Mucosa of descending colon (tissue), 3 donors: ENCODE data around the gene DPH2. TPM values are rescaled to one million over a fixed set of nuclear protein-coding genes. Genes with fewer than 3 reads are reported as not detected.

Source experiments
- ATAC-seq: fragments of 200-7000 bp; cut with Tn5 transposase; one replicate; pipeline ENCODE4 v1.9.1; 2020; ENCODE audit warnings: mild to moderate bottlenecking, moderate library complexity
- DNase-seq, 3 donors: peaks; one replicate each; pipeline ENCODE4 v3.0.0-alpha.2; 2020
- H3K36me3 ChIP-seq: fragments of 200-600 bp; one replicate; pipeline ENCODE4 v1.8.0; 2021; ENCODE audit warnings: low read depth, mild to moderate bottlenecking
- H3K4me1 ChIP-seq: fragments of 200-600 bp; one replicate; pipeline ENCODE4 v1.8.0; 2021; ENCODE audit warnings: low read depth, mild to moderate bottlenecking
- H3K4me3 ChIP-seq: fragments of 200-600 bp; one replicate; pipeline ENCODE4 v1.8.0; 2021; ENCODE audit warnings: mild to moderate bottlenecking
- H3K9me3 ChIP-seq: fragments of 200-600 bp; one replicate; pipeline ENCODE4 v1.8.0; 2021; ENCODE audit warnings: mild to moderate bottlenecking
- CTCF ChIP-seq: fragments of 200-600 bp; IDR thresholded peaks from one replicate; pipeline ENCODE4 v1.8.0; 2022; ENCODE audit warnings: antibody characterized with exemption, mild to moderate bottlenecking
- intact Hi-C, 2 donors: fragments of 100-400 bp; cut with DNase I in 1 of 2; cut with micrococcal nuclease in 1 of 2; formaldehyde crosslinking; loops; one replicate each; pipeline versions ENCODE4 v1.11.0 to v1.11.1; 2022; cut with DNase I, micrococcal nuclease
- total RNA-seq, 3 donors: library from RNA; stranded (reverse); fragmentation: NEBNext Ultra II Directional in 2 of 3; extraction: Animal tissue kit (Norgen Biotek cat#: 25700) in 2 of 3; gene quantifications; one replicate each; pipeline versions ENCODE4 v1.2.1 to v1.2.4, GENCODE V29; 2021 to 2023
- donor health status: DM: no; HTN: no; CAD: no; lungs with moderate emphysema.
- donor health status: DM: no; HTN: no; CAD: no.
- donor health status: DM: no; HTN: yes; CAD: no.

The DPH2 gene
- total RNA-seq, 3 donors from 2014 or later: 16.5 to 23.3 (median 17.9) TPM

GRCh38 chr1:44013949-44014348 lies 44.1 kb downstream of the DPH2 start:
- Histone ChIP-seq H3K36me3 (no peaks in the 10 kb centered on the region), H3K4me1 (peaks cover 32% of the 10 kb centered on the region), H3K4me3 (no peak overlapping the region), H3K9me3 (no peaks in the 10 kb centered on the region)
- DNase-seq: peak in 1 of 3 donors; percentile 47
- intact Hi-C loops: no loop called here
- ATAC-seq: no peak
- TF ChIP-seq CTCF: no peak

GRCh38 chr1:44014365-44015104 lies 44.7 kb downstream of the DPH2 start:
- Histone ChIP-seq H3K4me1 (peaks cover 32% of the 10 kb centered on the region), H3K36me3 (no peaks in the 10 kb centered on the region), H3K9me3 (no peaks in the 10 kb centered on the region), H3K4me3 (no peak overlapping the region)
- DNase-seq: peak in 1 of 3 donors; percentile 63
- TF ChIP-seq CTCF: no peak
- ATAC-seq: peak; percentile 88
- intact Hi-C loops: no loop called here

GRCh38 chr1:44015206-44015605 lies 45.4 kb downstream of the DPH2 start:
- DNase-seq (peak in 1 of 3 donors; percentile 36), ATAC-seq (peak; percentile 36)
- no peak for TF ChIP-seq CTCF
- Histone ChIP-seq H3K36me3 (no peaks in the 10 kb centered on the region), H3K4me1 (peaks cover 32% of the 10 kb centered on the region), H3K9me3 (no peaks in the 10 kb centered on the region), H3K4me3 (no peak overlapping the region)
- intact Hi-C loops: no loop called here

GRCh38 chr1:44016041-44016889 lies 46.5 kb downstream of the DPH2 start:
- peaks cover 30% of the 10 kb centered on the region for H3K4me1 ChIP-seq
- no peak for ATAC-seq
- H3K36me3 ChIP-seq: no peaks in the 10 kb centered on the region
- H3K4me3 ChIP-seq: no peak overlapping the region
- no peak for TF ChIP-seq CTCF
- peak in 1 of 3 donors; percentile 34 for DNase-seq
- intact Hi-C loops: no loop called here
- H3K9me3 ChIP-seq: no peaks in the 10 kb centered on the region

GRCh38 chr1:44016890-44017400 lies 47.1 kb downstream of the DPH2 start:
- no peaks in the 10 kb centered on the region for H3K9me3 ChIP-seq
- no peak for TF ChIP-seq CTCF
- no peak overlapping the region for H3K4me3 ChIP-seq
- ATAC-seq: no peak
- no peak for DNase-seq
- H3K36me3 ChIP-seq: no peaks in the 10 kb centered on the region
- peaks cover 24% of the 10 kb centered on the region for H3K4me1 ChIP-seq
- intact Hi-C loops: no loop called here
